ENCODE data around the gene SPTLC3. TPM values are rescaled to one million over a fixed set of nuclear protein-coding genes. Genes with fewer than 3 reads are reported as not detected.
A peak's percentile ranks its signal among the peaks of the same experiment; 100 is the strongest.

Gene SPTLC3
- total and polyA plus RNA-seq, 2 of the 13 experiments (the other 11 are each of a cell fraction or from before 2014, with no cell fraction given), result 20.5 to 95.6 TPM

DNA sequence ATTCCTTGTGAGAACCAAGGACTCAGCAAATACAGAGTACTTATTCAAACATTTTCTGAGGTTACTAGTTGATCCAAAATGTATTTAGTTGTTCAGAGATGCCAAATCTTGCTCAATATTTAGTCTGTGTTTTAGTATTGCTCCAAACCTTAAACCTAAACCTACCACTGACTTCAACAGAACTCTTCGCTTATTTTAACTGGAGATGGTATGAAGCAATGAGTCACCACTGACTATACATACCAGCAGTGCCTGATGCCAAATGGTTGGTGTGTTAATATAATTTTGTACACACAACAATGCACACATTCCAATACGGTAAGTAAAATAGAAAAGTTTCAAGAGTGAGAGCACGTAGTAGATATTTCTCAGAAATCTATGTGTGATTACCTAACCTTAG lies 1.9 kb upstream of the SPTLC3 start (continued):
- TF ChIP-seq, protein P1, sequence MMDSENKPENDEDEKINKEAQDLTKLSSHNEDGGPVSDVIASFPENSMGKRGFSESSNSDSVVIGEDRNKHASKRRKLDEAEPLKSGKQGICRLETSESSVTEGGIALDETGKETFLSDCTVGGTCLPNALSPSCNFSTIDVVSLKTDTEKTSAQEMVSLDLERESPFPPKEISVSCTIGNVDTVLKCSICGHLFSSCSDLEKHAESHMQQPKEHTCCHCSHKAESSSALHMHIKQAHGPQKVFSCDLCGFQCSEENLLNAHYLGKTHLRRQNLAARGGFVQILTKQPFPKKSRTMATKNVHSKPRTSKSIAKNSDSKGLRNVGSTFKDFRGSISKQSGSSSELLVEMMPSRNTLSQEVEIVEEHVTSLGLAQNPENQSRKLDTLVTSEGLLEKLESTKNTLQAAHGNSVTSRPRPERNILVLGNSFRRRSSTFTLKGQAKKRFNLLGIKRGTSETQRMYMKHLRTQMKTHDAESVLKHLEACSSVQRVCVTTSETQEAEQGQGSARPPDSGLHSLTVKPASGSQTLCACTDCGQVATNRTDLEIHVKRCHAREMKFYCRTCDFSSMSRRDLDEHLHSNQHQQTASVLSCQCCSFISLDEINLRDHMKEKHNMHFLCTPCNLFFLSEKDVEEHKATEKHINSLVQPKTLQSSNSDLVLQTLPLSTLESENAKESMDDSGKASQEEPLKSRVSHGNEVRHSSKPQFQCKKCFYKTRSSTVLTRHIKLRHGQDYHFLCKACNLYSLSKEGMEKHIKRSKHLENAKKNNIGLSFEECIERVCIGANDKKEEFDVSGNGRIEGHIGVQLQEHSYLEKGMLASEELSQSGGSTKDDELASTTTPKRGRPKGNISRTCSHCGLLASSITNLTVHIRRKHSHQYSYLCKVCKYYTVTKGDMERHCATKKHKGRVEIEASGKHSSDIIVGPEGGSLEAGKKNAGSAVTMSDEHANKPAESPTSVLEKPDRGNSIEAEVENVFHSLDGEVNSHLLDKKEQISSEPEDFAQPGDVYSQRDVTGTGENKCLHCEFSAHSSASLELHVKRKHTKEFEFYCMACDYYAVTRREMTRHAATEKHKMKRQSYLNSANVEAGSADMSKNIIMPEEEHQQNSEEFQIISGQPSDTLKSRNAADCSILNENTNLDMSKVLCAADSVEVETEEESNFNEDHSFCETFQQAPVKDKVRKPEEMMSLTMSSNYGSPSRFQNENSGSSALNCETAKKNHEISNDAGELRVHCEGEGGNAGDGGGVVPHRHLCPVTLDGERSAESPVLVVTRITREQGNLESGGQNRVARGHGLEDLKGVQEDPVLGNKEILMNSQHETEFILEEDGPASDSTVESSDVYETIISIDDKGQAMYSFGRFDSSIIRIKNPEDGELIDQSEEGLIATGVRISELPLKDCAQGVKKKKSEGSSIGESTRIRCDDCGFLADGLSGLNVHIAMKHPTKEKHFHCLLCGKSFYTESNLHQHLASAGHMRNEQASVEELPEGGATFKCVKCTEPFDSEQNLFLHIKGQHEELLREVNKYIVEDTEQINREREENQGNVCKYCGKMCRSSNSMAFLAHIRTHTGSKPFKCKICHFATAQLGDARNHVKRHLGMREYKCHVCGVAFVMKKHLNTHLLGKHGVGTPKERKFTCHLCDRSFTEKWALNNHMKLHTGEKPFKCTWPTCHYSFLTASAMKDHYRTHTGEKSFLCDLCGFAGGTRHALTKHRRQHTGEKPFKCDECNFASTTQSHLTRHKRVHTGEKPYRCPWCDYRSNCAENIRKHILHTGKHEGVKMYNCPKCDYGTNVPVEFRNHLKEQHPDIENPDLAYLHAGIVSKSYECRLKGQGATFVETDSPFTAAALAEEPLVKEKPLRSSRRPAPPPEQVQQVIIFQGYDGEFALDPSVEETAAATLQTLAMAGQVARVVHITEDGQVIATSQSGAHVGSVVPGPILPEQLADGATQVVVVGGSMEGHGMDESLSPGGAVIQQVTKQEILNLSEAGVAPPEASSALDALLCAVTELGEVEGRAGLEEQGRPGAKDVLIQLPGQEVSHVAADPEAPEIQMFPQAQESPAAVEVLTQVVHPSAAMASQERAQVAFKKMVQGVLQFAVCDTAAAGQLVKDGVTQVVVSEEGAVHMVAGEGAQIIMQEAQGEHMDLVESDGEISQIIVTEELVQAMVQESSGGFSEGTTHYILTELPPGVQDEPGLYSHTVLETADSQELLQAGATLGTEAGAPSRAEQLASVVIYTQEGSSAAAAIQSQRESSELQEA (CRISPR knock-in tag; IDR thresholded peaks at IDR 0.05; ENCODE audit: not compliant biosample characterization), result no peak
- TF ChIP-seq ZNF138 (CRISPR knock-in tag; IDR thresholded peaks at IDR 0.05; ENCODE audit: low read depth) (no peak), TEAD3 (CRISPR knock-in tag; optimal IDR thresholded peaks at IDR 0.05; ENCODE audit: borderline replicate concordance) (peak; percentile 16), WIZ (CRISPR knock-in tag; IDR thresholded peaks at IDR 0.05) (no peak), CEBPG (CRISPR knock-in tag; IDR thresholded peaks at IDR 0.05) (peak; percentile 44; the same call in 1 of the 2 replicates), RBM22 (optimal IDR thresholded peaks at IDR 0.05; ENCODE audit: low read length) (no peak), ZNF432 (CRISPR knock-in tag; IDR thresholded peaks at IDR 0.05; ENCODE audit: borderline replicate concordance) (no peak), SSRP1 (CRISPR knock-in tag; IDR thresholded peaks at IDR 0.05) (no peak), POLR2AphosphoS2 (IDR thresholded peaks at IDR 0.05; ENCODE audit: low read depth, low read length) (no peak)
- TF ChIP-seq, protein P2, sequence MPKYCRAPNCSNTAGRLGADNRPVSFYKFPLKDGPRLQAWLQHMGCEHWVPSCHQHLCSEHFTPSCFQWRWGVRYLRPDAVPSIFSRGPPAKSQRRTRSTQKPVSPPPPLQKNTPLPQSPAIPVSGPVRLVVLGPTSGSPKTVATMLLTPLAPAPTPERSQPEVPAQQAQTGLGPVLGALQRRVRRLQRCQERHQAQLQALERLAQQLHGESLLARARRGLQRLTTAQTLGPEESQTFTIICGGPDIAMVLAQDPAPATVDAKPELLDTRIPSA (CRISPR knock-in tag; IDR thresholded peaks at IDR 0.05; ENCODE audit: borderline replicate concordance), result no peak
- TF ChIP-seq, protein P3, sequence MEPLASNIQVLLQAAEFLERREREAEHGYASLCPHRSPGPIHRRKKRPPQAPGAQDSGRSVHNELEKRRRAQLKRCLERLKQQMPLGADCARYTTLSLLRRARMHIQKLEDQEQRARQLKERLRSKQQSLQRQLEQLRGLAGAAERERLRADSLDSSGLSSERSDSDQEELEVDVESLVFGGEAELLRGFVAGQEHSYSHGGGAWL (CRISPR knock-in tag; IDR thresholded peaks at IDR 0.05), result no peak
- TF ChIP-seq, protein P4, sequence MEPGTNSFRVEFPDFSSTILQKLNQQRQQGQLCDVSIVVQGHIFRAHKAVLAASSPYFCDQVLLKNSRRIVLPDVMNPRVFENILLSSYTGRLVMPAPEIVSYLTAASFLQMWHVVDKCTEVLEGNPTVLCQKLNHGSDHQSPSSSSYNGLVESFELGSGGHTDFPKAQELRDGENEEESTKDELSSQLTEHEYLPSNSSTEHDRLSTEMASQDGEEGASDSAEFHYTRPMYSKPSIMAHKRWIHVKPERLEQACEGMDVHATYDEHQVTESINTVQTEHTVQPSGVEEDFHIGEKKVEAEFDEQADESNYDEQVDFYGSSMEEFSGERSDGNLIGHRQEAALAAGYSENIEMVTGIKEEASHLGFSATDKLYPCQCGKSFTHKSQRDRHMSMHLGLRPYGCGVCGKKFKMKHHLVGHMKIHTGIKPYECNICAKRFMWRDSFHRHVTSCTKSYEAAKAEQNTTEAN (CRISPR knock-in tag; conservative IDR thresholded peaks at IDR 0.05), result no peak
- TF ChIP-seq, protein P5, sequence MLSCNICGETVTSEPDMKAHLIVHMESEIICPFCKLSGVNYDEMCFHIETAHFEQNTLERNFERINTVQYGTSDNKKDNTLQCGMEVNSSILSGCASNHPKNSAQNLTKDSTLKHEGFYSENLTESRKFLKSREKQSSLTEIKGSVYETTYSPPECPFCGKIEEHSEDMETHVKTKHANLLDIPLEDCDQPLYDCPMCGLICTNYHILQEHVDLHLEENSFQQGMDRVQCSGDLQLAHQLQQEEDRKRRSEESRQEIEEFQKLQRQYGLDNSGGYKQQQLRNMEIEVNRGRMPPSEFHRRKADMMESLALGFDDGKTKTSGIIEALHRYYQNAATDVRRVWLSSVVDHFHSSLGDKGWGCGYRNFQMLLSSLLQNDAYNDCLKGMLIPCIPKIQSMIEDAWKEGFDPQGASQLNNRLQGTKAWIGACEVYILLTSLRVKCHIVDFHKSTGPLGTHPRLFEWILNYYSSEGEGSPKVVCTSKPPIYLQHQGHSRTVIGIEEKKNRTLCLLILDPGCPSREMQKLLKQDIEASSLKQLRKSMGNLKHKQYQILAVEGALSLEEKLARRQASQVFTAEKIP (CRISPR knock-in tag; IDR thresholded peaks at IDR 0.05; ENCODE audit: borderline replicate concordance), result no peak
- TF ChIP-seq, protein P6, sequence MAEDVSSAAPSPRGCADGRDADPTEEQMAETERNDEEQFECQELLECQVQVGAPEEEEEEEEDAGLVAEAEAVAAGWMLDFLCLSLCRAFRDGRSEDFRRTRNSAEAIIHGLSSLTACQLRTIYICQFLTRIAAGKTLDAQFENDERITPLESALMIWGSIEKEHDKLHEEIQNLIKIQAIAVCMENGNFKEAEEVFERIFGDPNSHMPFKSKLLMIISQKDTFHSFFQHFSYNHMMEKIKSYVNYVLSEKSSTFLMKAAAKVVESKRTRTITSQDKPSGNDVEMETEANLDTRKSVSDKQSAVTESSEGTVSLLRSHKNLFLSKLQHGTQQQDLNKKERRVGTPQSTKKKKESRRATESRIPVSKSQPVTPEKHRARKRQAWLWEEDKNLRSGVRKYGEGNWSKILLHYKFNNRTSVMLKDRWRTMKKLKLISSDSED (CRISPR knock-in tag; IDR thresholded peaks at IDR 0.05), result no peak
- TF ChIP-seq, protein P7, sequence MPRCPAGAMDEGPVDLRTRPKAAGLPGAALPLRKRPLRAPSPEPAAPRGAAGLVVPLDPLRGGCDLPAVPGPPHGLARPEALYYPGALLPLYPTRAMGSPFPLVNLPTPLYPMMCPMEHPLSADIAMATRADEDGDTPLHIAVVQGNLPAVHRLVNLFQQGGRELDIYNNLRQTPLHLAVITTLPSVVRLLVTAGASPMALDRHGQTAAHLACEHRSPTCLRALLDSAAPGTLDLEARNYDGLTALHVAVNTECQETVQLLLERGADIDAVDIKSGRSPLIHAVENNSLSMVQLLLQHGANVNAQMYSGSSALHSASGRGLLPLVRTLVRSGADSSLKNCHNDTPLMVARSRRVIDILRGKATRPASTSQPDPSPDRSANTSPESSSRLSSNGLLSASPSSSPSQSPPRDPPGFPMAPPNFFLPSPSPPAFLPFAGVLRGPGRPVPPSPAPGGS (CRISPR knock-in tag; IDR thresholded peaks at IDR 0.05), result no peak
